Stimulated activated CD8-positive, alpha-beta memory T cell treated with anti-CD3 and anti-CD28 coated beads, Interleukin-15, amount 100 ng/mL, for 48 hours (primary cell): Measurements from ENCODE around the gene BMPER.

Experiments
- DNase-seq, 2 donors: peaks; one replicate each; pipeline ENCODE4 v3.0.0-alpha.2; 2020; ENCODE audit warnings: low read depth in 2 of 2

Gene BMPER

DNA sequence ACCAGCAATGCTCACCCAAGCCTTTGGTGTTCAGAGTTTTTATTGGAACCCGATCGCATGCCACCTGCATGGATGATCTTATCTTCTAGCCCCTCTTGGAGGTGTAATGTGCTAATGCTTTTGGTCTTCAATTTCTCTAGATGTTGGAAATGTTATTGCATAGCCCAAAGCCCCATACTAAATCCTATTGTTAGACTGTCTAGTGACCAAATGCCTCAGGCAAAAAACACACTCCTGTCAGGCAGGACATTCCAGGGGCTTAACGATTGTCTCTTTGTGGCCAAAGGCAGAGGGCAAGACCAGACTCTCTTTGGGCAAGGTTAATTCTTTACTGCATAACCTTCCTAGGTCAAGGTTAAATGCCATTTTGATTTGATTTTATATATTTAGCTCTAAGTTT is 187.9 kb downstream of the BMPER start:
- DNase-seq, result no peak

DNA sequence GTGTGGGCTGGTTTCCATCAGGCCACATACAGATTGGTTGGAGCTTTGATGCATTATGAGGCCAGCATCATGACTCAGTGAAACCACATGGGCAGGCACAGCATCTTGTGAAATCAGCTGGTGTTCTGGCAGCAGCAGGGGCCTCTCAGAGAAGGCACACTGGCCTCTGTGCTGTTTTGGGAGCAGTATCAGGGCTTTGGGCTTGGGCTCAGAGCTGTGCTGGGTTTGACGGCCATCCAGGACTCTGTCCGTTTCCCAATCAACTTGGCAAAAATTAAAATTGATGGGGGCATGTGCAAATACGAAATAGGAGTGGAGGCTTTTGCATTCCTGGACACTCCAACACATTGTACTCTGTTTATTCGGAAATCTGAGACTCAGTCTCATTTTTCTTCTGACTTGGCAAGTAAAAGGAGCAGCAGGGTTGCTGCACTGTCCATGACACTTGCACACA is 190.9 kb downstream of the BMPER start:
- DNase-seq, result no peak

DNA sequence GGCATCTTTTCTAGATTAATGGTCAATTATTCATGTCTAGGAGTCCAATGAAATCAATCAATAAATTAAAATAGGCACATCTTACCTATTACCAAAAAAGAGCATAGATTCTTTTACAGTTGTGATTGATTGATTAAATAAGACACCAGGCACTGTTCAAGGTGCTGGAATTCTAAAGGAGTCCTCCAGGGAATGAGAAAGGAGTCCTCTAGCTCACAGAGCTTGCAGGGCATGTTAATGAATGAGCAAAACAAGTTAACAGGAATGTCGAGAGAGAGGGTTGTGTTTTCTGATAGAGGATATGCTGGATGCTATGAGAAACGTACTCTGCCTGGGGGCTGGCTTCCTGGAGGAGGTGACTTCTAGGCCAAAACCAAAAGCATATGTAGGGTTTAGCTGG is 191.4 kb downstream of the BMPER start:
- DNase-seq, result no peak

DNA sequence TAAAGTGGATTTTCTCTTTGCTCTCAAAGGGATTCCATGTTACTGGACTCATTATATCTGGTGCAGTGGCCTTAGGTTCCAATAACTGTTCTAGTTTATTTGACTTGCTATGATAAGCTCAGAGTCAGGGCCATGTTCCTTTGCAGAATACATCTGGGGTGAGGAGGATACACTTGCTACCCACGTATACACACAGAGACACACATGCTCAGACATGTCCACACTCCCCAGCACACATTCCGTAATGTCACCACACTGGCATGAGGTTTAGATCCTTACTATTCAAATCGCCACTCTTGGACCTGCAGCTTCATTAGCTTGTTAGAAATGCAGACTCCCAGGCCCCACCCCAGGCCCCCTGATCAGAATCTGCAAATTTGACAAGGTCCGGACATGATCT is 195.3 kb downstream of the BMPER start:
- no peak for DNase-seq

DNA sequence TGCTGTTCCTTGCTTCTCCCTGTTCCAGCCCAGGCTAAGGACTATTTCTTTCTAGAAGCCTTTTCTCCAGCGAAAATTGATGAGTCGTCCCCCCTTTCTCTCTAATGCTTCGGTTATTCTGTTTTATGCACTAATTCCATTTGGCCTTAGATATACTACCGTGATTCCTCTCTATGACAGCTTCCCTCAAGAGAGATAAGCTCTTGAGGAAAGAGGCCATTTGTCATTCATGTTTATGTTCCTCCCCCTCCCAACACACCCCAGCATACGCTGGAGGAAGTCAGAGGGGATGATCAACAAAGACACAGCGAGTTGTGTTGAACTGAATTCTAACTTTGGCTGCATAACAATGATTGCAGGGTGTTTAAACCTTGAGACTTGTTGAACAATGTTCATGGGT is 198.8 kb downstream of the BMPER start:
- DNase-seq, result no peak

DNA sequence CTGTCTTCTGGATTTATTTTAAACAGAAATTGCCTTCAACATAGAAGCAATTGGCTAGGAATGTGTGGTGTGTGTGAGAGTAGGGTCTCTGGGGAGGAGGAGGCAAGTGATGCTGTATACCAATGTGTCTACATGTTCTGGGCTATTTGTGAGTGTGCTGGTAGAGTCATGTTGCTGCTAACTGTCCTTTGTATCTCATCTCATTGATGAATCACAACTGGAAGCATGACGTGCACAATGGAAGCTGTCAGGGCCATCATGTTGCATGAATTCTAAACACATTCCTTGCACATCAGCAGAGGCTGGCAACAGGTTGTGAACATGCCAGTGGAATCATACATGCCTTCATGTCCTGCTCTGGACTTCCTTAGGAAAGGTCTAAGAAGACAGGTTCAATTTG is 199.7 kb downstream of the BMPER start:
- DNase-seq, result no peak

DNA sequence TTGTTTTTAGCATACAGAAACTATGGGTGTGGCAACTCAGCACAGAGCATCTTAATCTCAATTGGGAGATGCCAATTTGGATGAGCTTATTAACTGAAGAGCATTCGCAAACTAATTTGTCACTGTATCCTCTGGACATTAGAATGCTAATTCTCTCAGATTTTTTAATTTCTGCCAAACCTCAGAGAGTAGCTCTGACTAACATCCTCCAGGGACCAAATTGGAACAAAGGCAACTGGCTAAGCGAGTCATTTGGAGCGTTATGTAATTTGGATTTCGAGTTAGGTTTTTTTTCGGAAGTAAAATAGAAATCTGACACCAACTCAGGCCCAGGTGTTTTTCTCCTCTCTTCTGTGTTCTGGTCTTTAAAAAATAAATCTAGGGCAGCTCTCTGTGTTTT is 201.9 kb downstream of the BMPER start:
- no peak for DNase-seq

DNA sequence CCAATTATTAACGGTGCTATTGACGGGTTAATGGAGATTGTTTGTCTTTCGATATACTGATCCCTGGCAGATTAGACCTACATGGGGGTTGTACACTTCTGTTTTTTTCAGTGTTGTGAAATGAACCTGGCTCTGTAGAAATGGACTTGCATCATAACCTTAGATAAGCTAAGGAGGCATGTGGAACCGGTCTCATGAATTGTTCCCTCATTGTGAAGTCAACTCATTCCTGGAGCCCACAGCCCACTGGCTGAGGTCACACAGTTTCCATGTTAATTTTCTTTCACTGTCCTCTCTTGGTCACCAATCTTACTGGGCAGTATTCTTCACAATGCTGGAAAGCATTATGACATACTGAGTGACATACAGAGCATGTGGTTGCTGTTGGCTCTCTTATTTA is 202.8 kb downstream of the BMPER start:
- DNase-seq, result no peak

DNA sequence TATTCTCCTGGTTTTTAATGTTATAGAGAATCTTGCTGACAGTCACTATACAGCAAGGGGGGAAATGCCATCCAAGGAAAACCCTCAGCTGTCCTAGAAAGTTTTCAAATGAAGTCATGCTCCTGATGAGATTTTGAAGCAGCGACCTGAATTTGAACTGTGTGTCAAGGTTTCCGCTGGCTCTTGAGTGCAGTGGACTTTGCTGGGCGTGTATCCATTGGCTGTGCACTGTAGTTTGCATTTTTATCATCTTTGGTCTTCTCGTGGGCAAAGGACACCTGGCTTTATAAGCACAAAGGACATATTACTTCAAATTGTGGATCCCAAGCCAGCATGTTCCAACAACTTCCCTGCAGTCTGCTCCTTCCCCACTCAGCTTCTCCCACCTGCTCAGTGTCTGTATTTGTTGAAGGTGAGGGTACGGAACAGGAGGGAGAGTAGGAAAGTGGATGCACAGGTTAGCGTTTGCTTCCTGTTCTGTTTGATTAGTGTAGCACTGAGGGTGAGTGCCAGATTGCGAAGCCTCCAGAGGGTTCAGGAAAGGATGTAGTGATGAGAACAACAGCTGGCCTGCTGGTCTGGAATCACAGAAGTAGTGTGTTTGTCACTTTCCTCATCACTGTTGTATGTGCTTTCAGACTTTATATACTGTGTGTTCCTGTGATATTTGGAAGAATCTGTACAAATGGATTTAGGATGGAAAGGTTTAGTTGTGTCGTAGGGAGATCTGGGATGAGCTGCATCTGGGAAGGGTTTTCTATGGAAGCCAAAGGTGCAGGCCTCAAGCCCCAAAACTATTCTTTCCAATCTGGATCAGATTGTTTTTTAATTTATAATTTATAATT is 204.8 kb downstream of the BMPER start:
- DNase-seq, result no peak

DNA sequence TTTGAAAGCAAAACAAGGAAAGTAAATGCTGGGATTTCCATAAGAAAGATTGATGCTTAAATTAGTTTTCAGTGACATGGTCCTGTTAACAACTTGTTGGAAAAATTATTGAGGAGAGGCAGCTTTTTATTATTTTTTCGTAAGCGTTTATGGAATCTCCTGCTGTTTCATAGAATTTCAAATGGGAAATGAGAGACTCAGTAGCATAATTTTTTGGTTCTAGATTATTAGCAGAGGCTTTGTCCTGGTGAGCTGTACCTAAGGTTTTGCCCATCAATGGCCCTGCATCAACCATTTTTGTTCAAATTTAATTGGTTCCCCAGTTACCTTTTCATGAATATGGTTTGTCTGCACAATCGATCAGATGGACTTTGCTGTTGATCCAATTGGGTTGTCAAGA is 205.7 kb downstream of the BMPER start:
- DNase-seq, result no peak

DNA sequence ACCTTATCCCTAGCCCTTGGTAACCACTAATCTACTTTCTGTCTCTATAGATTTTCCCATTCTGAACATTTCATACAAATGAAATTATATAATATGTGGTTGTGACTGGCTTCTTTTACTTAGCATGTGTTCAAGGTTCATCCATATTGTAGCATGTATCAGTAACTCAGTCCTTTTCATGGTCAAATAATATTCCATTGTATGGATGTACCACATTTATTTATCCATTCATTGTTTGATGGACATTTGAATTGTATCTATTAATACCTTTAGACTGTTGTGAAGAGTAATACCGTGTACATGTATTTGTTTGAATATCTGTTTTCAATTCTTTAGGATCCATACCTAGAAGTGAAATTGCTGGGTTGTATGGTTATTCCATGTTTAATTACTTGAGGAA is 210.2 kb downstream of the BMPER start:
- DNase-seq, result no peak

DNA sequence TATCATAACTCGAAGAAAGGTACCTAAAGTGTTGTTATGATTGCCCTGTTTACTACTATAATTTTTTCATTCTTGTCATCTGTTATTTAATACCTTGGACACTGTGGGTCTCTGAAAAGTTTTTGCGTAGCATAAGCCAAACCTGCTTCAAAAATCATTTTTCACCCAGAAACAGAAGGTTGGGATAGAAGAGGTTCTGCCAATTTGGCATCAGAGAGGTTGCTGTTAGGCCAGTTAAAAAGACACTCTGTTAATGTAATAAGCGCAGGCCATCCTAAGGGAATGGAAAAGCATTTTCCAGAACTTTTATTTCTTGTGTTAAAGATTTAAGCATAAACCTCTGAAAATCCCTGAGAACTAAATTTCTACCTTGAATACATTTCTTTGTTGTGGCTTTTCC is 212.2 kb downstream of the BMPER start:
- no peak for DNase-seq

DNA sequence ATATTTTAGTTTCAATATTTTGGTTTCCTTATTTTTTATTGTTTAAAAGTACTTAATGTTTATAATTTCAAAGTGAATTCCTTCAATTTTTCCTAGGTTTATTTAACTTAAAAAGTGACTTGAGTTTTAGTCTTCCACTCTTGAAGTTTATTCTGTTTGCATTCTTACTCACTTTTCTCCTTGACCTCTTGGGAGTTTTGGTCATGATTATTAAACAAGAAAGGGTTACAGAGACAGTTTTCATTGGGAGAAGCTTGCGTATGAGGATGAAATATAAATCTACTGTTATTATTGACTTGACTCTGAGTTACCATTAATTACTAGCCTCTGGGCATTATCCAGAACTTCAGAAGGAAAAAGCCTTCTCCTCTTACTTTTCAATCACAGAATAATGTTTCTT is 216.0 kb downstream of the BMPER start:
- no peak for DNase-seq

DNA sequence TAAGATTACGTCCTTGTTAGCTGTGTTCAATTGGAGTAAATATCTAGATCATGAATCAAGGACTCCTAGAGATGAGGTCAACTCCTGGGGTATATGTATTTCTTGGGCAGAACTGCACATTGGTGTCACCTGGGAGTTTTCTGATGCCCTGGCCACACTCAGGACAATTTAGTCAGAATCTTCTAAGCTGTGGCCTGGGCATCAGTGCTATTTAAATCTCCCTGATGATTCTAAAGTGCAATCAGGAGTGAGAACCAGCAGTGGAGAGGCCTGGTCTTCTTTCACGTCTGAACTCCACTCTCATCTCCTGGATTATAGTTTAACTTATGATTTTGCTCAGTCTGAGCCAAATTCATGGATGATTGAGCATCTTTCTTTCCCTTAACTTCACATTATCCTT is 218.0 kb downstream of the BMPER start:
- no peak for DNase-seq

DNA sequence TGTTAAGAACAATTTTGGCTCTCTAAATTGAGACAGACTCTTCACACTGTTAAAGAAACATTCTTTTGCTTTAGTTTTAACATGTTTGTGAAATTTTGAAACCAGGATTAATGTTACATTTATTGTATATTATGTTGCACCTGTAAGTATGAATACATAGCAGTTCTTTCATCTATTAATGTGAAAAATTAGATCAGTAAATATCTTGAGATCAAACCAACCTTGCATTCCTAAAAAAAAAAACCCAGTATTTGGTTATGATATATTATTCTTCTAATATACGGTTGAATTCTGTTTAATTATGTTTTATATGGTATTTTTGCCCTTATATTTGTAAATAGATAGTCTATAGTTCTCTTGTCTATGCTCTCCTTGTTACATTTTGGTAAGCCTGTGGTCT is 219.4 kb downstream of the BMPER start:
- DNase-seq, result no peak

DNA sequence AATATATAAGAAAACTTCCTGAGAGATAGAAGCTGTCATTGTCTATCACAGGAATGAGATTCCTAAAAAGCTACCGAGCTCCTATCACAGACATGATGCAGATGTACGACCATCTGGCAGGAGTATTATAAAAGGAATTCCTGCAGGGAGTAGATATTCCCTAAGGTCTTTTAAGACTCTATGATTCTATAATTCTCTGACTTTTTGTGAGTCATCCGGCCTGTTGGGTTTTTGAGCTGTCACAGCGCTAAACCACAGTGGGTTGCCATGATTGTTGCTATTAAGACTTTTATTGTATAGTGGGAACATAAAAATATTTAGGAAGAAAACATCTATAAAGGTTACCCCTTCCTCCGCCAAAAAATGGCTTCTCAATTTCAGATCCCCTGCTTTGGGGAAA is 223.4 kb downstream of the BMPER start:
- DNase-seq, result no peak

DNA sequence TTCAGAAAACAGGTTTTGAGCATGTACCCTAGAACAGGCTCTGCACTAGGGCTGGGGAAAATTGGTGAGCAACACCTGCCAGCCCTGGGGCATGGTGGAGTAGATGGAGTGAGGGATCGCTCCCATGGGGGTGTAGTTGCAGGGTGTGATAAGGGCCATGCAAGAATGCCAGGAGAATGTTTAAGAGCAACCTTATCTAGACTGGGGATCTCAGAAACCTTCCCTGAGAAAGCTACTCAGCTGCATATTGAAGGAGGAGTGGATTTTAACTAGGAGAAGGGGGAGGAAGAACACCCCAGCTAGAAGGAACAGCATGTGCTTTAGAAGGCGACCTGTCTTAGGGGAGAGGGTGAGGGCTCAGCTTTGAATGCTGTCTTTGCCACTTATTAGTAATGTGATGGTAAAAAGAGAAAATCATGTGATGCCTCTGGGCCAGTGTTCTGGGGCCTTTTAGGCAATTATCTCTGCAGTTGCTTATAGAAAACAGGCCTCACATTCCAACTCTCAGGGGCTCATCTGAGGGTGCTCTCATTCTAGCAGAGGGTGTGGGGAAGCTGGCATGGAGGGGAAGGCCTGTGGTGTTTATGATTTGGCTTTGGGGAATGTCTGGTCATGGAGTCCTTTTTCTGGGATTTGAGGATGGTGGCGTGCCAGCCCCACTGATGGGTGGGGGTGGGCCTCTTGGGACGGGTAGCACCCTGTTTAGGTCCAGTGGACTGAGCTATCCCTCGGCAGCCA is 225.4 kb downstream of the BMPER start:
- no peak for DNase-seq

DNA sequence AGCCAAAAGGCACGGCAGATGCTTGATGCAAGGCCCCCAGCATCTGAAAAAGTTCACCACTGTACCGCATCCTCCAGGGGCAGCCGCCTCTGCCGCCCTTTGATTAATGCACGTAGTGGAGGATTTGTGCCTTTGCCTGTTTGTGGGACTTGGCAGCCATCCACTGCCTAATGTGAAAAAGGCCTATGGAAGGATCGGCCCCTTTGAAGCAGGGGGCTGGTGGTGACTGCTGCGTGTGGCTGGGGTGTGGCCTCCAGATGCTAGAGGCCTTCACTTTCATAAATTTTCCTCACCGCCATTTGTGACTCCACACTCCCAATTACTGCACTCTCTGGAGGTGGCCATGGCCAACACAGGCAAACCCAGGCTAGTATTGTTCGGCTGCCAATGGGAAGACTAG is 226.0 kb downstream of the BMPER start:
- DNase-seq, result no peak

DNA sequence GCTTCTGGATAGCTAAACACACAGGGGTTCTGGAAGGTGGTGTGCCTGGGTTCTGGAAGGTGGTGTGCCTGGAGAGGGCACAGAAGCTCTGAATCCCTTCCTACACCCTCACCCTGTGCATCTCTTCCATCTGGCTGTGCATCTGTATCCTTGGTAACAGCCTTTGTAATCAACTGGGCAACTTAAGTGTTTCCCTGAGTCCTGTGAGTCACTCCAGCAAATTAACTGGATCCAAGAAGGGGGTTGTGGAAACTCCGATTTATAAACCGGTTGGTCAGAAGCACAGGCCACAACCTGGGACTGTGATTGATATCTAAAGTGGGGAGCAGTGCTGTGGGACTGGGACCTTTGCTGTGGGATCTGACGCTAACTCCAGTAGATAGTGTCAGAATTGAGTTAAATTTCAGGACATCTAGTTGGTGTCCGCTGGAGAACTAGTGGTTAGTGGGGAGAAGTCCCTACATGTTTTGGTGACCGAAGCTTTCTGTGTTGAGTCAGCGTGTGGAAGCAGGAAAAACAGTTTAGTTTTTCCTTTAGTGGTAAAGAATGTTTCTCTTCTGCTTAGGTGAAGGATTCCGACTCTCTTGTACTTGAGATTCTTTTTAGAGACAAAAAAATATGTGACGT is 228.1 kb downstream of the BMPER start:
- DNase-seq, result no peak

DNA sequence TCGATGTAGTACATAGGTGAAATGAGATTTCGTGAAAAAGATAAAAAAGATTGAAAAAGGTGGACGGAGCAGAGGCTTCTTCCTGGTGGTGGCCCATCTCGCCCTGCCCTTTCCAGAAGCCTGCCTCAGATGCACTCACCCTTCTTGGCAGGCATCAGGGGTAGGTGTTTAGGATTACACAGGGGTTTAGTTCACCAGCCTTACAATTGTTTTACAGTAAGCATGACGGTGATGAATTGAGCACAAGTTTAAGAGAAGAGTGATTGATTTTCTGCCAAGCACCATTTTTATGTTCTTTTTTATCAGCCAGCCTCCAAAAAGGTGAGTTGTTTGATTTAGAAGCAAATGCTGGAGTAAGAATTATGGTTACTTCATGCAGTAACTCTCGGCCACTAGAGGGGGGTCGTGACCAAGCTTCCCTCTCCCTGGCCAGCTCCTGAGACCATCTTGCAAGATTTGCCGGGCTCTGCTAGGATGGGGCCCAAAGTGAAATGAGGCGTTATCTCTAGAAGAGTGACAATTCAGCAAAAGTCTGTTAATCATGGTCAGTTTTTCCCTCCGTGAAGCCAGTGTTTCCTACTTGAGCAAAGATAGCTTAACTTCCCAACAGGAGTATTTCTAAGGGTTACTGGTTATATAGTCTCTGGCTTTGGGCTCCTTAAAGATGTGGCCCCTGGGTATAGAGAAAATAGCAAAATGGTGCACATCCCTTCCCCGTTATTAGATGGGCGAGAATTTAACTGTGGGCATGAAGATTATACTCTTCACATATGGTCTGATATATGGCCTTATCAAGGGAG is 228.8 kb downstream of the BMPER start:
- DNase-seq, result no peak

DNA sequence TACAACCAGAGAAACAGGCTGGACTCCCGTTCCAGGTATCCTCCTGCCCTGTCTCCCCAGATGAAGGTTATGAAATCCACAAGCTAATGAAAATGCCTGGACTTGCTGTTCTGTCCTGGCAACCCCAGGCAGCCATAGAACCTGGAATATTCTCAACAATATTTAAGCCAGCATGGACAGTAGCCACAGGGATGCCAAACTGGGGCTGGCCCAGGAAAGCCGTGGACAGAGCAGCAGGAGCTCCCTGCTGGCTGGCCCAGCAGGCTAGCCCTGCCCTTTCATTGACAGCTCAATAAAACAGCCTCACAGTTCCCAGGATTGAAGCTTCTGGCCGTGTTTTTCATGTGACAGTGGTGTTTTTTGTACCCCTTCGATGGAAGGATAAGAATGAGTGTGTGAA is 230.6 kb downstream of the BMPER start:
- no peak for DNase-seq

DNA sequence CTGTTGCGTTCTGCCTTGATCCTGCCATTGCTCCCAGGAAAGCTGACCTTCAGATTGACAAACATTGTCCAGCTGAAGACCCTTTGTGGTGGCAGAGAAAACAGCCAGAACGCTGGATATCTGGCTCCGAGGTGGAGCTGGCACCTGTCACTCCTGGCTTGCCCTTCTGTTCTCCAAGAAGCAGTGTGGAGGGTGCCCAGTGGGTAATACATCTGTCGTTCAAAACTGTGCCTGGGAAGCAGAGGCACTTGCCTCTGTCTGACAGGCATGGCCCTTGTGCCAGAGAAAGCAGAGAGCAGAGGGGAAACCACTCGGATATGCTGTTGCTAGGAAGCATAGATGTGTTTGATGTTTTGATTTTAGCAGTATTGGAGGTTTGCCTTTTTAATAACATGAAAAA is 231.4 kb downstream of the BMPER start:
- no peak for DNase-seq
